Naive thymus-derived CD4-positive, alpha-beta T cell (primary cell): ENCODE results near the gene HDLBP. TPM values are rescaled to one million over a fixed set of nuclear protein-coding genes. Genes with fewer than 3 reads are reported as not detected.

ENCODE experiments used
- ATAC-seq: fragments of 150-1000 bp; cut with Tn5 transposase; 2 replicates; pipeline ENCODE4 v1.10.0; 2021; ENCODE audit warnings: mild to moderate bottlenecking, moderate library complexity
- CTCF ChIA-PET: fragments of 350-600 bp; sonication (Branson Sonifier 250); formaldehyde crosslinking; loops from one replicate; lab custom pipeline; 2021; ENCODE audit warnings: antibody characterized with exemption; lab: Charles Lee
- POLR2A ChIA-PET: fragments of 350-600 bp; sonication (Branson Sonifier 250); formaldehyde crosslinking; loops from one replicate; lab custom pipeline; 2021; ENCODE audit warnings: antibody characterized with exemption, inconsistent platforms; lab: Charles Lee
- DNase-seq, 9 donors: peaks; one replicate each; pipeline versions ENCODE4 v3.0.0 to v3.0.0-alpha.2; 2020 to 2022; ENCODE audit warnings: mixed read lengths in 1 of 9
- H3K27ac ChIP-seq: one replicate; pipeline ENCODE4 v1.7.0; 2013; ENCODE audit warnings: mild to moderate bottlenecking, low read depth, low read length, moderate library complexity
- H3K27me3 ChIP-seq, 2 donors: one replicate each; pipeline ENCODE4 v1.7.0; 2013; ENCODE audit warnings: low read length in 2 of 2, mild to moderate bottlenecking in 2 of 2, moderate library complexity in 2 of 2; ENCODE audit not compliant: control insufficient read depth in 2 of 2, insufficient read depth in 2 of 2
- H3K36me3 ChIP-seq, 3 experiments: 1 replicate in 2 of 3; 2 replicates in 1 of 3; pipeline ENCODE4 v1.7.0; 2013; ENCODE audit warnings: low read length in 3 of 3, mild to moderate bottlenecking in 3 of 3, moderate library complexity in 1 of 3; ENCODE audit not compliant: insufficient read depth in 3 of 3, control insufficient read depth in 2 of 3
- H3K4me1 ChIP-seq, 2 donors: one replicate each; pipeline ENCODE4 v1.7.0; 2013; ENCODE audit warnings: low read length in 2 of 2, mild to moderate bottlenecking in 2 of 2, moderate library complexity in 1 of 2; ENCODE audit not compliant: control insufficient read depth in 2 of 2, insufficient read depth in 2 of 2
- H3K4me3 ChIP-seq: 2 replicates; pipeline ENCODE4 v1.7.0; 2013; ENCODE audit warnings: mild to moderate bottlenecking, low read length
- H3K9me3 ChIP-seq, 3 experiments: 1 replicate in 2 of 3; 2 replicates in 1 of 3; pipeline ENCODE4 v1.7.0; 2013; ENCODE audit warnings: low read length in 3 of 3; ENCODE audit not compliant: control insufficient read depth in 2 of 3
- H3K27ac Mint-ChIP-seq, 9 donors: one replicate each; pipeline ENCODE4 v1.8.0; 2020 to 2022; ENCODE audit warnings: mixed read lengths in 9 of 9, mild to moderate bottlenecking in 8 of 9, moderate library complexity in 5 of 9, inconsistent platforms in 2 of 9
- H3K27me3 Mint-ChIP-seq, 5 donors: one replicate each; pipeline ENCODE4 v1.8.0; 2021 to 2022; ENCODE audit warnings: mixed read lengths in 5 of 5, mild to moderate bottlenecking in 1 of 5
- H3K36me3 Mint-ChIP-seq, 5 donors: one replicate each; pipeline ENCODE4 v1.8.0; 2020 to 2022; ENCODE audit warnings: mixed read lengths in 5 of 5, mild to moderate bottlenecking in 3 of 5, inconsistent platforms in 1 of 5
- H3K4me1 Mint-ChIP-seq, 7 donors: one replicate each; pipeline ENCODE4 v1.8.0; 2020 to 2022; ENCODE audit warnings: mixed read lengths in 7 of 7, mild to moderate bottlenecking in 3 of 7, inconsistent platforms in 1 of 7
- H3K4me3 Mint-ChIP-seq, 10 donors: one replicate each; pipeline ENCODE4 v1.8.0; 2020 to 2022; ENCODE audit warnings: mild to moderate bottlenecking in 10 of 10, mixed read lengths in 10 of 10, moderate library complexity in 6 of 10, inconsistent platforms in 2 of 10
- H3K9me3 Mint-ChIP-seq, 11 donors: one replicate each; pipeline ENCODE4 v1.8.0; 2020 to 2022; ENCODE audit warnings: mixed read lengths in 11 of 11, mild to moderate bottlenecking in 4 of 11, inconsistent platforms in 1 of 11, moderate library complexity in 1 of 11
- intact Hi-C, 2 donors: fragments of 100-400 bp; cut with micrococcal nuclease; formaldehyde crosslinking; loops; one replicate each; pipeline ENCODE4 v1.15.1; 2023
- polyA plus RNA-seq, 2 donors: library from polyadenylated mRNA; unstranded; fragments of 300-500 nt; fragmentation: Illumina TruSeq; gene quantifications; one replicate each; pipeline ENCODE4 v1.2.3, GENCODE V29; 2021
- total RNA-seq, 6 experiments: library from RNA in 5 of 6; stranded (reverse) in 5 of 6; gene quantifications; 1 replicate in 5 of 6; 2 replicates in 1 of 6; pipeline ENCODE4 v1.2.3 and lab custom pipeline; 2021 to 2026

The HDLBP gene
- total and polyA plus RNA-seq, 7 experiments from 2014 or later, result 42.8 to 231 (median 153) TPM

DNA sequence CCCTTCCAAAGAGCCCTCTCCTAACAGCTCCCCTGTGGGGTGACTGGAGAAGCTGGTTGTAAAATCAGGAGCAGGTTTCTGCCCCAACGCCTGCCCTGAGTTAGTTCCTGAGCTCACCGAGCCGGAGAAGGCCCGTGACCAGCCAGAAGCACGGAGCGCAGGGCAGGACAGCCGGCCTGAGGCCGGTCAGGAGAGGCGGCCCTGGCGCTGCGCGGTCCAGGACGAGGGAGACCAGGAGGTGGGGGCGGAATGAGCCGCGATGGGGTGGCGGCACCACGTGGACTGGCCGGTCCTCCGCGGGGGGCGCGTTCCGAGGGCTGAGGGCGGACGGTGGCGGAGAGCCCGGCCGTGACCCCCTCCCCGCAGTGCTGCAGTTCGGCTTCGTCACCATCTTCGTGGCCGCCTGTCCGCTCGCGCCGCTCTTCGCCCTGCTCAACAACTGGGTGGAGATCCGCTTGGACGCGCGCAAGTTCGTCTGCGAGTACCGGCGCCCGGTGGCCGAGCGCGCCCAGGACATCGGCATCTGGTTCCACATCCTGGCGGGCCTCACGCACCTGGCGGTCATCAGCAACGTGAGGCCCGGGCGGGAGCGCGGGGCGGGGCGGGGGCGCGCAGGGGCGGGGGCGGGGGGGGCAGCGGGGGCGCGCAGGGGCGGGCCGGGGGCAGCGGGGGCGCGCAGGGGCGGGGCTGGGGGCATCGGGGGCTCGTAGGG lies 98.0 kb downstream of the HDLBP start:
- ChIA-PET CTCF (no interaction called here), POLR2A (no interaction called here)
- H3K27me3 ChIP-seq, result no peaks in the 10 kb centered on the region
- H3K4me1 ChIP-seq, result peaks cover 0 to 6% of the 10 kb centered on the region in 2 donors
- intact Hi-C loops, result loop anchor here (5.0 kb wide), 5 partner anchors 65 to 655 kb away; partner anchors contain the start of genes PPP1R7 (in 2 of the 2), DUSP28 (in 1 of the 2) and RNPEPL1 (in 1 of the 2)
- H3K9me3 ChIP-seq, result no peaks in the 10 kb centered on the region
- peak overlapping the region; percentile 17 for H3K27ac ChIP-seq
- peaks cover 0 to 3% (median 0%) of the 10 kb centered on the region in 5 donors for H3K36me3 Mint-ChIP-seq
- peaks cover 9 to 15% (median 11%) of the 10 kb centered on the region in 7 donors for H3K4me1 Mint-ChIP-seq
- peaks cover 0 to 21% (median 0%) of the 10 kb centered on the region in 5 donors for H3K27me3 Mint-ChIP-seq
- H3K27ac Mint-ChIP-seq, result peak overlapping the region in 6 of 9 donors; percentile 21 to 66 (median 33)
- peak overlapping the region; percentile 62 to 89 (median 79) for H3K4me3 Mint-ChIP-seq
- H3K36me3 ChIP-seq, result no peaks in the 10 kb centered on the region
- ATAC-seq, result peak; percentile 53
- peak overlapping the region; percentile 44 for H3K4me3 ChIP-seq
- peak in 7 of 9 donors; percentile 10 to 50 (median 36) for DNase-seq
- peaks cover 0 to 1% (median 0%) of the 10 kb centered on the region in 11 donors for H3K9me3 Mint-ChIP-seq

DNA sequence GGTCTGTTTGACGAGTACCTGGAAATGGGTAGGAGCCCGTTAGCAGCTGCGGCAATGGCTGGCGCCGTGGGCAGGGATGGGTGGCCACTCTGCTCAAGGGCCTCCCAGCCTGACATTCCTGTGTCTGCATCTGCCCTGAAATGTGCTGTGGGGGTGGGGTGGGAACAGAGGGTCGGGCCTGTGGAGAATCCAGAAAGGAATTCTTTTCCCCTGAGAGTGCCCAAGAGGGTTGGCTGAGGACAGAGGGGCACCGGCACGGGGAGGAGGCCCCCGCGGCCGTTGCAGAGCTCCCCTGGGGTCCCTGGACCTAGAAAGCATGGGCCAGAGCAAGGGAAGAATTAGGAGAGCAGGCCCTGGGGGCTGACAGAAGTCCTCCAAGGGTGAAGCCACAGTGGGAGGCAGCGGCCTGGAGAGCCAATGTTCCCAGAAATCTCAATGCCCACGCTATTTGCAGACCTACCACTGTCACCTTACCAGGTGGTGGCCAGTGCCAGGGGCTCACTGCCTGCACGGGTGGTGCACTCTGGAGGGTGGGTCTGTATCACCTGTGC lies 99.2 kb downstream of the HDLBP start:
- H3K4me1 ChIP-seq, result peaks cover 0 to 6% of the 10 kb centered on the region in 2 donors
- Mint-ChIP-seq H3K4me3 (peak overlapping the region; percentile 30 to 89 (median 68)), H3K4me1 (peaks cover 9 to 15% (median 11%) of the 10 kb centered on the region in 7 donors), H3K36me3 (no peaks in the 10 kb centered on the region), H3K27me3 (peaks cover 0 to 21% (median 0%) of the 10 kb centered on the region in 5 donors), H3K9me3 (no peaks in the 10 kb centered on the region), H3K27ac (peak overlapping the region in 2 of 9 donors; percentile 46 to 48)
- H3K27ac ChIP-seq, result no peak overlapping the region
- CTCF ChIA-PET, result interaction anchor here (0.6 kb wide), 1 partner anchor 71 kb away, joined by 3 read pairs; no protein-coding TSS in a partner anchor
- intact Hi-C loops, result loop anchor here (5.0 kb wide), 5 partner anchors 64 to 654 kb away; partner anchors contain the start of genes PPP1R7 (in 2 of the 2), DUSP28 (in 1 of the 2) and RNPEPL1 (in 1 of the 2)
- no peak for DNase-seq
- POLR2A ChIA-PET, result interaction anchor here (1.3 kb wide), 1 partner anchor 29 kb away, joined by 4 read pairs; no protein-coding TSS in a partner anchor
- H3K9me3 ChIP-seq, result no peaks in the 10 kb centered on the region
- no peak for ATAC-seq
- H3K27me3 ChIP-seq, result no peaks in the 10 kb centered on the region
- H3K4me3 ChIP-seq, result no peak overlapping the region
- H3K36me3 ChIP-seq, result no peaks in the 10 kb centered on the region

DNA sequence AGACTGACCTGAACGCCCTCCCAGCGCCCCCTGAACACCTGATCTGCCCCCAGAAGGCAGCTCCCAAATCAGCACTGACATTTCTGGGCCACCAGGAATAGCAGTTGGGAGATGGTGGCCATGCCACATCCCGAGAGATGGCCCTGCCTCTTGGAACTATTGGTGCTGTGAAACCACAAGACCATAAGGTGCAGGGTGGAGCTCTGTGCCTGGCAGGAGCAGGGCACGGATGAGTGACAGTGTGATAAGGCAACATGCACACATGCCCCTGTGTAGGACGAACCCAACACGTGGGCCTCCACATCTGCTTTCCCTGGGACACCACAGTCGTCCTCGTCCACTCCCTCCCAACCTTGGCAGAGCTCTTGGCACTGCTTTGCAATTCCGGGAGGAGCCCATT lies 100.1 kb downstream of the HDLBP start:
- Histone ChIP-seq H3K4me1 (peaks cover 0 to 6% of the 10 kb centered on the region in 2 donors), H3K9me3 (no peaks in the 10 kb centered on the region), H3K27ac (no peak overlapping the region), H3K36me3 (no peaks in the 10 kb centered on the region), H3K4me3 (no peak overlapping the region), H3K27me3 (no peaks in the 10 kb centered on the region)
- no peaks in the 10 kb centered on the region for H3K9me3 Mint-ChIP-seq
- CTCF ChIA-PET, result no interaction called here
- POLR2A ChIA-PET, result interaction anchor here (1.3 kb wide), 1 partner anchor 28 kb away, joined by 4 read pairs; no protein-coding TSS in a partner anchor
- H3K27me3 Mint-ChIP-seq, result peaks cover 0 to 21% (median 0%) of the 10 kb centered on the region in 5 donors
- intact Hi-C loops, result loop anchor here (5.0 kb wide), 5 partner anchors 63 to 653 kb away; partner anchors contain the start of genes PPP1R7 (in 2 of the 2), DUSP28 (in 1 of the 2) and RNPEPL1 (in 1 of the 2)
- DNase-seq (no peak), ATAC-seq (no peak)
- H3K4me3 Mint-ChIP-seq, result peak overlapping the region in 3 of 10 donors; percentile 20 to 56 (median 25)
- H3K4me1 Mint-ChIP-seq, result peaks cover 9 to 15% (median 11%) of the 10 kb centered on the region in 7 donors
- peak overlapping the region in 1 of 9 donors; percentile 30 for H3K27ac Mint-ChIP-seq
- no peaks in the 10 kb centered on the region for H3K36me3 Mint-ChIP-seq

DNA sequence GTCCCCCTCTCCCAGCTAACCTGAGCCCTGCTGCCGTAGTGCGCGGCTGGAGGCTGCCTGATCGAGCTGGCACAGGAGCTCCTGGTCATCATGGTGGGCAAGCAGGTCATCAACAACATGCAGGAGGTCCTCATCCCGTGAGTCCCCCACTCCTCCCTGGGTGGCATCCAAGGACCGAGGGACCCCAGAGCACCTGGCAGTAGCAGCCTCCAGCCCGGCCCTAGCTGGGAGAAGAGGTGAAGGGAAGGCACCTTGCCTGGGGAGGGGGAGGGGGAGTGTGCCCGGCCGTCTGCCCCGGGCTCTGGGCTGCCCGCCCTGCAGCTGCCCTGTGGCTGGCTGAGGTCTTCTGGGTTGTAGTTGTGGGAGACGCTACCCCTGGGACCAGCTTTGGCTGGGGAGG lies 100.7 kb downstream of the HDLBP start:
- Mint-ChIP-seq H3K27me3 (peaks cover 0 to 21% (median 0%) of the 10 kb centered on the region in 5 donors), H3K36me3 (no peaks in the 10 kb centered on the region), H3K4me1 (peaks cover 9 to 12% (median 11%) of the 10 kb centered on the region in 7 donors), H3K4me3 (no peak overlapping the region), H3K9me3 (no peaks in the 10 kb centered on the region), H3K27ac (no peak overlapping the region)
- Histone ChIP-seq H3K27ac (no peak overlapping the region), H3K27me3 (no peaks in the 10 kb centered on the region), H3K4me1 (peaks cover 0 to 6% of the 10 kb centered on the region in 2 donors), H3K4me3 (no peak overlapping the region), H3K9me3 (no peaks in the 10 kb centered on the region), H3K36me3 (no peaks in the 10 kb centered on the region)
- POLR2A ChIA-PET, result no interaction called here
- ATAC-seq (no peak), DNase-seq (no peak)
- CTCF ChIA-PET, result no interaction called here
- intact Hi-C loops, result loop anchor here (5.0 kb wide), 5 partner anchors 62 to 652 kb away; partner anchors contain the start of genes PPP1R7 (in 2 of the 2), DUSP28 (in 1 of the 2) and RNPEPL1 (in 1 of the 2)

DNA sequence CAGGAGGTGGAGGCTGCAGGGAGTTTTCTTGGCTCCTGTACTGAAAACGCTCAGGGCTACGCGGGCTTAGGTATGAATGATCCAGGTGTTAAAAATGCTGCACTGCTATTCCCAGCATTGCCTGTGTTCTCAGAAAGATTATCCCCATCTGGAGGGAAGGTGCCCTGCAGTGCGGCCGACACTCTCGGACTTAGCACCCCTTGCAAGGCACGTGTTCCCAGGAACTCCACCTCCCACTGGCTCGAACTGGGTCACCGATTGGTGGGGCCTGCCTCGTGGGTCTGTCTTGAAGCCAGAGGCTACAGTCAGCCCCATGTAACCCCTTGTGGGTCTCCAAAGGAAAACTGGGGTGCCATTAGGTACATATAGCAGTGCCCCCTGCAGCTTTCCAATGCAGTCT lies 101.3 kb downstream of the HDLBP start:
- ChIA-PET POLR2A (no interaction called here), CTCF (no interaction called here)
- Histone ChIP-seq H3K27me3 (no peaks in the 10 kb centered on the region), H3K4me3 (no peak overlapping the region), H3K27ac (no peak overlapping the region), H3K9me3 (no peaks in the 10 kb centered on the region), H3K36me3 (no peaks in the 10 kb centered on the region), H3K4me1 (peaks cover 0 to 5% of the 10 kb centered on the region in 2 donors)
- Mint-ChIP-seq H3K27ac (no peak overlapping the region), H3K9me3 (no peaks in the 10 kb centered on the region), H3K4me1 (peaks cover 8 to 10% (median 9%) of the 10 kb centered on the region in 7 donors), H3K4me3 (no peak overlapping the region), H3K36me3 (no peaks in the 10 kb centered on the region), H3K27me3 (peaks cover 0 to 19% (median 0%) of the 10 kb centered on the region in 5 donors)
- DNase-seq (no peak), ATAC-seq (no peak)
- intact Hi-C loops, result no loop called here

DNA sequence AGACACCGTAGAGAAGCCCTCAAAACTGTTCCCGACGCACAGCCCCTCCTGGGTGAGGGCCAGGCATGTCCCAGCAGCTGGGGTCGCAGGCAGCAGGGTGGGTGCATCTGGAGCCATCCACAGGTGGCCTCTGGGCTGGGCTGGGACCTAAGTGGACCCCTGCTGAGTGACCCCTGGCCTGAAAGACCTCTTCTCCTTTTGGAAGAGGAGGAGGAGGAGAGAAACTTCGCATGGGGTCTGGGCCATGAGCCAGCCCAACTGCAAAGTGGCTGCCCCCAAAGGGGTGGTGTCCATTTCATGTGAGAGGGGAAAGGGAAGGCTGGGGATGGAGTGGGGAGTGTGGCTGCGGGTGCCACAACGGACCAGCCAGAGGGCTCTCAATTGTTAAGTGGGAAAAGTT lies 101.9 kb downstream of the HDLBP start:
- Histone ChIP-seq H3K9me3 (no peaks in the 10 kb centered on the region), H3K36me3 (no peaks in the 10 kb centered on the region), H3K4me3 (no peak overlapping the region), H3K27me3 (no peaks in the 10 kb centered on the region), H3K4me1 (no peaks in the 10 kb centered on the region), H3K27ac (no peak overlapping the region)
- DNase-seq (no peak), ATAC-seq (no peak)
- ChIA-PET POLR2A (no interaction called here), CTCF (no interaction called here)
- Mint-ChIP-seq H3K36me3 (no peaks in the 10 kb centered on the region), H3K27me3 (peaks cover 0 to 12% (median 0%) of the 10 kb centered on the region in 5 donors), H3K4me3 (no peak overlapping the region), H3K9me3 (no peaks in the 10 kb centered on the region), H3K4me1 (peaks cover 2 to 4% (median 3%) of the 10 kb centered on the region in 7 donors), H3K27ac (no peak overlapping the region)
- intact Hi-C loops, result no loop called here
